GM19468 (cell line): Measurements from ENCODE around the gene ERI3.
A peak's percentile ranks its signal among the peaks of the same experiment; 100 is the strongest.

Source experiments
- ATAC-seq: cut with Tn5 transposase; IDR thresholded peaks from one replicate; pipeline ENCODE4 v1.9.1; 2021; ENCODE audit warnings: mild to moderate bottlenecking, moderate library complexity, moderate number of reproducible peaks; ENCODE audit not compliant: unreplicated experiment; ENCODE audit errors: extremely low read depth

Gene ERI3

GRCh38 chr1:44354840-44355581 is at the start of gene ERI3:
Gene ERI3, minus strand, starts transcription at chr1:44355257. Its CDS starts 231 bp downstream, at chr1:44355026.
- peak; percentile 85 for ATAC-seq

GRCh38 chr1:44401256-44402228 is 46.5 kb upstream of the ERI3 start:
- no peak for ATAC-seq

GRCh38 chr1:44390277-44390676 is 35.2 kb upstream of the ERI3 start:
- no peak for ATAC-seq

- no peak for ATAC-seq
These were observed 34.4 kb upstream of the ERI3 start for GRCh38 chr1:44389437-44389836.

GRCh38 chr1:44388551-44388950 is 33.5 kb upstream of the ERI3 start:
- no peak for ATAC-seq

- ATAC-seq = no peak
These were observed 25.7 kb upstream of the ERI3 start for GRCh38 chr1:44380666-44381177.

- no peak for ATAC-seq
These were observed 23.1 kb upstream of the ERI3 start for GRCh38 chr1:44377925-44378784.

GRCh38 chr1:44375547-44375946 is 20.5 kb upstream of the ERI3 start:
- ATAC-seq = no peak

GRCh38 chr1:44371206-44371605 is 16.1 kb upstream of the ERI3 start:
- ATAC-seq = no peak

- ATAC-seq = no peak
These were observed 13.6 kb upstream of the ERI3 start for GRCh38 chr1:44368471-44369151.

GRCh38 chr1:44367944-44368343 is 12.9 kb upstream of the ERI3 start:
- ATAC-seq = no peak

- no peak for ATAC-seq
These were observed 11.4 kb upstream of the ERI3 start for GRCh38 chr1:44366371-44366975.

- ATAC-seq = no peak
These were observed 6.4 kb upstream of the ERI3 start for GRCh38 chr1:44361478-44361877.

GRCh38 chr1:44359234-44359935 is 4.3 kb upstream of the ERI3 start:
- no peak for ATAC-seq

GRCh38 chr1:44357710-44358109 is 2.7 kb upstream of the ERI3 start:
- ATAC-seq = no peak

GRCh38 chr1:44355582-44356305 is 687 bp upstream of the ERI3 start:
- no peak for ATAC-seq

GRCh38 chr1:44354268-44354839 is 703 bp downstream of the ERI3 start:
- ATAC-seq = no peak

- ATAC-seq = no peak
These were observed 1.5 kb downstream of the ERI3 start for GRCh38 chr1:44353604-44354003.
